Heart left ventricle (tissue), 16 donors: ENCODE results near the gene DND1. TPM values are rescaled to one million over a fixed set of nuclear protein-coding genes. Genes with fewer than 3 reads are reported as not detected.
"Not testable (repeated sequence)": the region's sequence is repeated elsewhere in the genome, so short reads cannot be mapped to it uniquely, and the experiment has no call there.

Experiments used
- ATAC-seq, 4 donors: fragments of 200-7000 bp; cut with Tn5 transposase; one replicate each; pipeline ENCODE4 v1.9.1; 2020 to 2022; ENCODE audit warnings: moderate library complexity in 4 of 4, mild to moderate bottlenecking in 3 of 4, moderate number of reproducible peaks in 1 of 4
- DNase-seq, 5 donors: peaks; one replicate each; pipeline ENCODE4 v3.0.0-alpha.2; 2020
- H3K27ac ChIP-seq, 12 donors: fragments of 200-600 bp; sonication (generic) in 4 of 12; one replicate each; pipeline versions ENCODE4 v1.5.0 to v1.8.0; 2016 to 2022; ENCODE audit warnings: mild to moderate bottlenecking in 2 of 12
- H3K27me3 ChIP-seq, 9 donors: fragments of 200-600 bp; sonication (generic) in 2 of 9; one replicate each; pipeline versions ENCODE4 v1.5.1 to v1.8.0; 2016 to 2022; ENCODE audit warnings: mild to moderate bottlenecking in 3 of 9
- H3K36me3 ChIP-seq, 9 donors: fragments of 200-600 bp; sonication (generic) in 2 of 9; one replicate each; pipeline versions ENCODE4 v1.5.0 to v1.8.0; 2018 to 2022; ENCODE audit warnings: mild to moderate bottlenecking in 2 of 9
- H3K4me1 ChIP-seq, 12 donors: fragments of 200-600 bp; sonication (generic) in 4 of 12; one replicate each; pipeline versions ENCODE4 v1.5.0 to v1.8.0; 2016 to 2022; ENCODE audit warnings: mild to moderate bottlenecking in 3 of 12
- H3K4me3 ChIP-seq, 12 donors: fragments of 200-600 bp; sonication (generic) in 4 of 12; one replicate each; pipeline versions ENCODE4 v1.5.0 to v1.8.0; 2017 to 2022; ENCODE audit warnings: mild to moderate bottlenecking in 9 of 12, moderate library complexity in 4 of 12
- H3K9me3 ChIP-seq, 12 donors: fragments of 200-600 bp; sonication (generic) in 4 of 12; one replicate each; pipeline versions ENCODE4 v1.5.0 to v1.8.0; 2016 to 2022; ENCODE audit warnings: mild to moderate bottlenecking in 1 of 12
- CTCF ChIP-seq, 12 donors: fragments of 200-600 bp; sonication (generic) in 4 of 12; IDR thresholded peaks; one replicate each; pipeline versions ENCODE4 v1.5.0 to v1.8.0; 2018 to 2022; ENCODE audit warnings: antibody characterized with exemption in 12 of 12, mild to moderate bottlenecking in 5 of 12
- POLR2A ChIP-seq, 2 donors: fragments of 450-650 bp; IDR thresholded peaks; one replicate each; pipeline ENCODE4 v1.6.1; 2017; ENCODE audit warnings: antibody characterized with exemption in 2 of 2, mild to moderate bottlenecking in 2 of 2, moderate library complexity in 2 of 2
- WGBS, 4 donors: extraction: QIAGEN DNeasy Blood & Tissue Kit in 2 of 4; methylation state at CpG; one replicate each; pipeline versions ENCODE4 v1.1.5 to v1.1.7; 2013 to 2018; 5-methylcytosine and 5-hydroxymethylcytosine counted together
- intact Hi-C, 10 donors: fragments of 100-400 bp; cut with DNase I; formaldehyde crosslinking; loops; one replicate each; pipeline versions ENCODE4 v1.11.1 to v1.14.2; 2022
- polyA plus RNA-seq, 2 donors: library from polyadenylated mRNA; stranded (reverse); fragments of 200-250 nt; gene quantifications; one replicate each; pipeline ENCODE4 v1.2.3, GENCODE V29; 2013
- total RNA-seq, 9 donors: library from RNA; depleted of rRNA in 2 of 9; stranded (reverse); fragments of >200 nt in 2 of 9; fragmentation: NEBNext Ultra II Directional in 3 of 9; extraction: Animal tissue kit (Norgen Biotek cat#: 25700) in 3 of 9; gene quantifications; one replicate each; pipeline versions ENCODE4 v1.1.0 to v1.2.4, GENCODE V29; 2016 to 2023
- donor health status: ischemic (EF 13 %, LVEDD 7.1; RV severe dilation, severe dysfunction).
- donor health status: healthy with polysubstance abuse.
- donor health status: DM: no; HTN: yes; CAD: no.
- donor health status: DM: no; HTN: no; CAD: no.
- donor health status: ischemic (EF 25% LVEDD 6.9; RV normal size, moderate dysfunction).
- donor health status: ischemic (EF 25% LVEDD 5.7; RV mildly dilated, moderate dysfunction).
- donor health status: healthy.
- donor health status: DM: yes; HTN: yes; CAD: no.
- donor health status: ischemic (EF 35%, LVEDD 5.7; RV mildly dilated, moderate dysfunction).
- donor health status: nonischemic (EF 11% LVEDD 7.7; RV severe dilation, severe dysfunction).
- donor health status: DM: yes; HTN: yes; CAD: no.
- donor health status: PGD.
- donor health status: ischemic (EF 29% LVEDD 5.4; RV normal size, mild dysfunction).
- donor health status: nonischemic (EF 23%, LVEDD 6.1; RV moderate dilation, normal function).

DND1 gene
- total and polyA plus RNA-seq, 11 donors, result 0.16 to 0.95 (median 0.52) TPM; not detected in 2

- intact Hi-C loops, result loop anchor here in 5 of 10 donors (5.0 to 10.0 kb wide), 3 partner anchors 53 to 237 kb away; partner anchors contain the start of genes EIF4EBP3 (in 3 of the 5), ANKHD1 (in 1 of the 5), HARS1 (in 1 of the 5) and HARS2 (in 1 of the 5)
- Histone ChIP-seq H3K4me1 (peaks cover 0 to 42% (median 27%) of the 10 kb centered on the region in 12 donors), H3K9me3 (no peaks in the 10 kb centered on the region), H3K27ac (no peak overlapping the region), H3K27me3 (no peaks in the 10 kb centered on the region), H3K36me3 (peaks cover 0 to 46% (median 37%) of the 10 kb centered on the region in 9 donors), H3K4me3 (no peak overlapping the region)
- DNase-seq, result no peak
- 83 to 91% (median 90%) methylated on average over 7 to 8 of the region's 8 CpGs for WGBS, 4 donors
- no peak for TF ChIP-seq POLR2A (IDR thresholded peaks at IDR 0.05)
- no peak for ATAC-seq
Measured at GRCh38 chr5:140641716-140642115, 31.7 kb downstream of the DND1 start.

- TF ChIP-seq POLR2A (IDR thresholded peaks at IDR 0.05) (peak in 1 of 2 donors; percentile 67), CTCF (IDR thresholded peaks at IDR 0.05) (peak; percentile 58 to 87 (median 70))
- ATAC-seq, result peak; percentile 98 to 99 (median 99)
- intact Hi-C loops, result loop anchor here in 9 of 10 donors (1.0 to 10.0 kb wide), 10 partner anchors 25 to 267 kb away; partner anchors contain the start of genes EIF4EBP3 (in 4 of the 9), ANKHD1 (in 2 of the 9), APBB3 (in 2 of the 9) and SLC35A4 (in 2 of the 9)
- H3K27ac ChIP-seq, result peak within 1 kb of the TSS; percentile 83 to 95 (median 92)
- peaks cover 0 to 40% (median 17%) of the 10 kb centered on the region in 12 donors for H3K4me1 ChIP-seq
- H3K36me3 ChIP-seq, result peaks cover 0 to 32% (median 22%) of the 10 kb centered on the region in 9 donors
- peak within 1 kb of the TSS; percentile 38 to 92 (median 79) for H3K4me3 ChIP-seq
- peak; percentile 99 for DNase-seq
- WGBS, 4 donors, result 0 to 1% (median 1%) methylated on average over 17 to 63 of the region's 63 CpGs
- no peaks in the 10 kb centered on the region for H3K27me3 ChIP-seq
- no peaks in the 10 kb centered on the region for H3K9me3 ChIP-seq
Measured at GRCh38 chr5:140639148-140639981, 34.0 kb downstream of the DND1 start, which contains the start of gene TMCO6. TMCO6 (plus strand) TSS chr5:140639451; CDS start chr5:140639528, 77 bp downstream.

GRCh38 chr5:140638898-140639147, 34.6 kb downstream of the DND1 start:
- intact Hi-C loops, result loop anchor here in 9 of 10 donors (1.0 to 10.0 kb wide), 10 partner anchors 25 to 267 kb away; partner anchors contain the start of genes EIF4EBP3 (in 4 of the 9), ANKHD1 (in 2 of the 9), APBB3 (in 2 of the 9) and SLC35A4 (in 2 of the 9)
- Histone ChIP-seq H3K27ac (peak overlapping the region; percentile 83 to 95 (median 92)), H3K4me3 (peak overlapping the region in 11 of 12 donors; percentile 3 to 92 (median 82)), H3K36me3 (peaks cover 0 to 27% (median 17%) of the 10 kb centered on the region in 9 donors), H3K4me1 (peaks cover 0 to 45% (median 17%) of the 10 kb centered on the region in 12 donors)
- peak in 1 of 4 donors; percentile 3 for ATAC-seq
- 23 to 40% (median 30%) methylated on average over 9 of the region's 9 CpGs for WGBS, 4 donors
- not testable (repeated sequence) for H3K9me3 ChIP-seq, DNase-seq, H3K27me3 ChIP-seq

- H3K9me3 ChIP-seq, result no peaks in the 10 kb centered on the region
- TF ChIP-seq CTCF (IDR thresholded peaks at IDR 0.05), result no peak
- no peak for TF ChIP-seq POLR2A (IDR thresholded peaks at IDR 0.05)
- H3K27ac ChIP-seq, result peak overlapping the region in 1 of 12 donors; percentile 24
- ATAC-seq (no peak), DNase-seq (no peak)
- 82 to 90% (median 88%) methylated on average over 10 of the region's 10 CpGs for WGBS, 4 donors
- no peaks in the 10 kb centered on the region for H3K27me3 ChIP-seq
- peaks cover 0 to 55% (median 24%) of the 10 kb centered on the region in 12 donors for H3K4me1 ChIP-seq
- H3K36me3 ChIP-seq, result peaks cover 0 to 14% (median 5%) of the 10 kb centered on the region in 9 donors
- intact Hi-C loops, result loop anchor here in 9 of 10 donors (2.0 to 10.0 kb wide), 9 partner anchors 70 to 265 kb away; partner anchors contain the start of genes EIF4EBP3 (in 4 of the 9), ANKHD1 (in 2 of the 9), APBB3 (in 2 of the 9) and SLC35A4 (in 2 of the 9)
- no peak overlapping the region for H3K4me3 ChIP-seq
Measured at GRCh38 chr5:140637371-140638100, 35.8 kb downstream of the DND1 start.
